Endothelial cell of umbilical vein (primary cell): ENCODE measurements around the gene PRSS22. TPM values are rescaled to one million over a fixed set of nuclear protein-coding genes. Genes with fewer than 3 reads are reported as not detected.

Source experiments
- BruUV-seq: library from RNA; stranded (reverse); fragments of 400-500 nt; replicated peaks from 2 replicates; lab custom pipeline; 2021; lab: Mats Ljungman, UMichigan
- CTCF ChIA-PET: fragments of 300-600, 350-600 bp; sonication (Branson Sonifier 250); formaldehyde crosslinking; loops from one replicate; lab custom pipeline; 2021; ENCODE audit warnings: antibody characterized with exemption, inconsistent platforms; lab: Charles Lee
- POLR2A ChIA-PET: fragments of 300-600, 350-600 bp; sonication (Branson Sonifier 250); formaldehyde crosslinking; loops from one replicate; lab custom pipeline; 2021; ENCODE audit warnings: antibody characterized with exemption, inconsistent platforms; lab: Charles Lee
- DNase-seq: peaks from one replicate; pipeline ENCODE4 v3.0.0-alpha.2; 2011; ENCODE audit warnings: low read depth, low spot score
- FAIRE-seq: peaks from 2 replicates; lab custom pipeline; 2011; peaks lifted over from hg19 to GRCh38; lab: Jason Lieb, UNC
- H2AFZ ChIP-seq: 2 replicates; pipeline ENCODE4 v1.6.0; 2012; ENCODE audit warnings: low read depth, low read length, control low read depth, inconsistent platforms
- H3K27ac ChIP-seq: 2 replicates; pipeline ENCODE4 v1.5.1; 2011; ENCODE audit warnings: low read depth, mild to moderate bottlenecking, control low read depth, low read length, moderate library complexity; ENCODE audit not compliant: insufficient read depth
- H3K27me3 ChIP-seq, 2 experiments: 2 replicates each; pipeline versions ENCODE4 v1.6.0 to v1.6.1; 2011; ENCODE audit warnings: low read length in 2 of 2, mixed read lengths in 1 of 2; ENCODE audit not compliant: control insufficient read depth in 2 of 2, insufficient read depth in 2 of 2
- H3K36me3 ChIP-seq, 2 experiments: 2 replicates in 1 of 2; 3 replicates in 1 of 2; pipeline ENCODE4 v1.5.1; 2011; ENCODE audit warnings: low read length in 2 of 2, mild to moderate bottlenecking in 1 of 2, moderate library complexity in 1 of 2; ENCODE audit not compliant: control insufficient read depth in 2 of 2, insufficient read depth in 2 of 2; ENCODE audit errors: extremely low read depth in 1 of 2
- H3K4me1 ChIP-seq: 3 replicates; pipeline ENCODE4 v1.5.1; 2011; ENCODE audit warnings: mild to moderate bottlenecking, low read length; ENCODE audit not compliant: control insufficient read depth, insufficient read depth; ENCODE audit errors: extremely low read depth
- H3K4me2 ChIP-seq: 2 replicates; pipeline ENCODE4 v1.6.1; 2011; ENCODE audit warnings: low read length, control low read depth, mixed read lengths; ENCODE audit not compliant: insufficient read depth
- H3K4me3 ChIP-seq, 3 experiments: fragments of 200-600 bp in 1 of 3; sonication (generic), shearing (Covaris generic) in 1 of 3; replicated peaks in 1 of 3; 2 replicates each; pipeline ENCODE4 v1.5.1; 2011 to 2016; ENCODE audit warnings: control low read depth in 3 of 3, low read length in 3 of 3, mild to moderate bottlenecking in 2 of 3, inconsistent platforms in 1 of 3, low read depth in 1 of 3, moderate library complexity in 1 of 3; ENCODE audit not compliant: insufficient read depth in 1 of 3
- H3K79me2 ChIP-seq: 2 replicates; pipeline ENCODE4 v1.6.0; 2012; ENCODE audit warnings: low read length, inconsistent platforms; ENCODE audit not compliant: control insufficient read depth, insufficient read depth
- H3K9ac ChIP-seq: replicated peaks from 2 replicates; pipeline ENCODE3; 2011; ENCODE audit warnings: low read length, control low read depth; ENCODE audit not compliant: insufficient read depth; ENCODE audit errors: extremely low read depth
- H3K9me1 ChIP-seq: replicated peaks from 3 replicates; pipeline ENCODE4 v1.6.0; 2011; ENCODE audit warnings: mild to moderate bottlenecking, low read length; ENCODE audit not compliant: control insufficient read depth, insufficient read depth; ENCODE audit errors: extremely low read depth
- H3K9me3 ChIP-seq: replicated peaks from 2 replicates; pipeline ENCODE4 v1.5.1; 2012; ENCODE audit warnings: low read length, inconsistent platforms; ENCODE audit not compliant: control insufficient read depth, insufficient read depth
- H4K20me1 ChIP-seq: replicated peaks from 2 replicates; pipeline ENCODE3; 2011; ENCODE audit warnings: mild to moderate bottlenecking, low read length; ENCODE audit not compliant: control insufficient read depth, insufficient read depth; ENCODE audit errors: extremely low read depth
- EZH2 ChIP-seq: IDR thresholded peaks from 2 replicates; pipeline ENCODE4 v1.6.1; 2012; ENCODE audit warnings: borderline replicate concordance, low read depth, mild to moderate bottlenecking, moderate library complexity, low read length, inconsistent platforms; ENCODE audit not compliant: severe bottlenecking
- FOS ChIP-seq: IDR thresholded peaks from 2 replicates; pipeline ENCODE4 v1.6.1; 2011; ENCODE audit warnings: mild to moderate bottlenecking, low read length, moderate library complexity, borderline replicate concordance; ENCODE audit not compliant: insufficient read depth
- GATA2 ChIP-seq: IDR thresholded peaks from 2 replicates; pipeline ENCODE4 v1.7.0; 2011; ENCODE audit warnings: low read depth, mild to moderate bottlenecking, moderate library complexity, mixed read lengths, low read length; ENCODE audit not compliant: insufficient read length, insufficient read depth
- JUN ChIP-seq: IDR thresholded peaks from 2 replicates; pipeline ENCODE4 v1.6.1; 2011; ENCODE audit warnings: borderline replicate concordance, low read depth; ENCODE audit not compliant: insufficient read length, insufficient read depth
- MYC ChIP-seq: IDR thresholded peaks from one replicate; pipeline ENCODE4 v1.6.1; 2011; ENCODE audit warnings: mild to moderate bottlenecking, low read depth, low read length
- POLR2A ChIP-seq: IDR thresholded peaks from 2 replicates; pipeline ENCODE4 v1.6.1; 2012; ENCODE audit warnings: low read depth, mild to moderate bottlenecking, control low read depth, low read length
- POLR2AphosphoS5 ChIP-seq: IDR thresholded peaks from 2 replicates; pipeline ENCODE4 v1.6.1; 2012; ENCODE audit warnings: low read depth, mild to moderate bottlenecking, control low read depth, low read length, moderate library complexity; ENCODE audit not compliant: insufficient read depth
- dilution Hi-C: fragments of 300-500 bp; cut with MboI; formaldehyde crosslinking; loops from one replicate; pipeline ENCODE4 v1.15.0; 2019; ENCODE audit warnings: low sequenced_read_pairs; ENCODE audit not compliant: extremely low pct_ligation_motif_present
- intact Hi-C: fragments of 100-400 bp; cut with micrococcal nuclease; formaldehyde crosslinking; loops from one replicate; pipeline ENCODE4 v1.10.0; 2022
- polyA plus RNA-seq, 4 experiments: library from polyadenylated mRNA; depleted of rRNA in 3 of 4; stranded (reverse) in 3 of 4; unstranded in 1 of 4; fragments of >200 nt; gene quantifications; 2 replicates each; pipeline versions ENCODE4 v1.2.1 to v1.2.3, GENCODE V29; 2011 to 2012; ENCODE audit warnings: missing spikeins in 1 of 4
- total RNA-seq: library from RNA; stranded (reverse); gene quantifications from 2 replicates; pipeline ENCODE4 v1.2.3, GENCODE V29; 2021
- TF ChIP-seq, protein P1 (sequence below), 2 donors: IDR thresholded peaks; 1 replicate in 1 of 2; 2 replicates in 1 of 2; pipeline ENCODE4 v1.5.1; 2011; ENCODE audit warnings: low read length in 2 of 2, mild to moderate bottlenecking in 2 of 2, moderate library complexity in 2 of 2, control low read depth in 1 of 2, inconsistent platforms in 1 of 2, low read depth in 1 of 2; ENCODE audit not compliant: insufficient read depth in 1 of 2; ENCODE audit errors: extremely low read depth in 1 of 2
- TF ChIP-seq, protein P2 (sequence below): IDR thresholded peaks from 2 replicates; pipeline ENCODE4 v1.6.1; 2011; ENCODE audit not compliant: insufficient read depth, insufficient read length

PRSS22 gene
- total and polyA plus RNA-seq, 2 donors (not counting 3 experiments of a cell fraction or from before 2014, with no cell fraction given), result not detected

DNA sequence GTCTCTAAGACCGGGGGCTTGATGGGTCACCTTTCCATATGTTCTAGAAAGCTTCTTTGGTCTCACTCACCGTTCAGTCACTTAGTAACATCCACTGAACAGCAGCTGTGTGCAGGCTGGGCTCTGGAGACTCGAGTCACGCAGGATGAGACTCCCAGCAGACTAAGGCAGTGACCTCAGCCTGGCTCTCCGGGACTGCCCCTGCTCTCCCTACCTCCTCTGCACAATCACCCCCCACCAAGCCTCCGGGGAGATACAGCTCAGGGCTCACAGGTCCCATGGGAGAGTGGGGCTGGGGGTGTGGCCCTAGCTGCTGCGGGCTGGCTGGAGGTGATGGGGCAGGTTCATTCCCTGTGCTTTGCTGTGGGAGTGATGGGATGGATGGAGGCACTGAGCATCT, 39.1 kb upstream of the PRSS22 start:
- H3K79me2 ChIP-seq, result no peaks in the 10 kb centered on the region
- ChIA-PET POLR2A (no interaction called here), CTCF (interaction anchor here (0.6 kb wide), 1 partner anchor 13 kb away, joined by 3 read pairs; no protein-coding TSS in a partner anchor)
- no peak for DNase-seq
- dilution Hi-C loops (no loop called here), intact Hi-C loops (no loop called here)
- H3K27ac ChIP-seq, result no peak overlapping the region
- H3K4me1 ChIP-seq, result no peaks in the 10 kb centered on the region
- no peak for FAIRE-seq
- BruUV-seq, result no TSS peak
- no peak overlapping the region for H3K9ac ChIP-seq
- H3K4me2 ChIP-seq, result no peak overlapping the region
- TF ChIP-seq, protein P1, sequence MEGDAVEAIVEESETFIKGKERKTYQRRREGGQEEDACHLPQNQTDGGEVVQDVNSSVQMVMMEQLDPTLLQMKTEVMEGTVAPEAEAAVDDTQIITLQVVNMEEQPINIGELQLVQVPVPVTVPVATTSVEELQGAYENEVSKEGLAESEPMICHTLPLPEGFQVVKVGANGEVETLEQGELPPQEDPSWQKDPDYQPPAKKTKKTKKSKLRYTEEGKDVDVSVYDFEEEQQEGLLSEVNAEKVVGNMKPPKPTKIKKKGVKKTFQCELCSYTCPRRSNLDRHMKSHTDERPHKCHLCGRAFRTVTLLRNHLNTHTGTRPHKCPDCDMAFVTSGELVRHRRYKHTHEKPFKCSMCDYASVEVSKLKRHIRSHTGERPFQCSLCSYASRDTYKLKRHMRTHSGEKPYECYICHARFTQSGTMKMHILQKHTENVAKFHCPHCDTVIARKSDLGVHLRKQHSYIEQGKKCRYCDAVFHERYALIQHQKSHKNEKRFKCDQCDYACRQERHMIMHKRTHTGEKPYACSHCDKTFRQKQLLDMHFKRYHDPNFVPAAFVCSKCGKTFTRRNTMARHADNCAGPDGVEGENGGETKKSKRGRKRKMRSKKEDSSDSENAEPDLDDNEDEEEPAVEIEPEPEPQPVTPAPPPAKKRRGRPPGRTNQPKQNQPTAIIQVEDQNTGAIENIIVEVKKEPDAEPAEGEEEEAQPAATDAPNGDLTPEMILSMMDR (IDR thresholded peaks at IDR 0.05; ENCODE audit: extremely low read depth in 1 of 2, insufficient read depth in 1 of 2, low read depth in 1 of 2, low read length in 2 of 2), result no peak
- TF ChIP-seq MYC (no peak), FOS (no peak), GATA2 (no peak), POLR2A (no peak), EZH2 (no peak), POLR2AphosphoS5 (no peak), JUN (no peak)
- TF ChIP-seq, protein P2, sequence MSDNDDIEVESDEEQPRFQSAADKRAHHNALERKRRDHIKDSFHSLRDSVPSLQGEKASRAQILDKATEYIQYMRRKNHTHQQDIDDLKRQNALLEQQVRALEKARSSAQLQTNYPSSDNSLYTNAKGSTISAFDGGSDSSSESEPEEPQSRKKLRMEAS, result no peak
- peaks cover 0 to 8% of the 10 kb centered on the region in 2 experiments for H3K36me3 ChIP-seq
- H3K9me3 ChIP-seq, result no peaks in the 10 kb centered on the region
- no peaks in the 10 kb centered on the region for H3K9me1 ChIP-seq
- no peak overlapping the region for H2AFZ ChIP-seq
- no peaks in the 10 kb centered on the region for H4K20me1 ChIP-seq
- no peaks in the 10 kb centered on the region for H3K27me3 ChIP-seq
- H3K4me3 ChIP-seq, result no peak overlapping the region
